ENCODE results near the gene GABRB1. TPM values are rescaled to one million over a fixed set of nuclear protein-coding genes. Genes with fewer than 3 reads are reported as not detected.

GABRB1 gene
- total RNA-seq, 1 experiment from 2014 or later: not detected

DNA sequence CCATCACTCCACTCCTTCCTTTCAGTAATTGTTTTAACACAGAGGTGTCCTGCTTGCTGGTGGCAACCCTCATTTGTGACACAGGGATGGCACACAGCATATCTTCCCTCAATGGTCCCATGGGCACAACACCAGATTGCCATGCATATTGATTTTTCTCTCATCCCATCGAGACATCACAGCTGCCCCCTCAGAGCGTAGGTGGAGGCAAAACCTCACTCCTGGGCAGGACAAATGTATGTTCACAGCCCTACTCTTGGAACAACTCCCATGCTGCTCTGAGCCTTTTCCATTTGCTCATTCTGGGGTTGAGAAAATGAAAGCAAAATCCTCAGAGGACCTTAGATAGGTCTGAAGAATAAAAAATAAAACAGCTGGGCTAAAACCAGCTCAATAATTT, 172.2 kb downstream of the GABRB1 start:
- CTCF ChIA-PET: no interaction called here
- Histone ChIP-seq H3K36me3 (ENCODE audit: control insufficient read depth in 1 of 2, insufficient read depth in 2 of 2, low read length in 2 of 2) (no peaks in the 10 kb centered on the region), H3K27me3 (ENCODE audit: insufficient read depth, low read length) (no peaks in the 10 kb centered on the region), H3K9me3 (ENCODE audit: control insufficient read depth in 1 of 2, insufficient read depth in 1 of 2, low read depth in 1 of 2, low read length in 2 of 2) (no peaks in the 10 kb centered on the region), H3K4me3 (replicated peaks in 1 of 2; ENCODE audit: low read depth in 1 of 2, low read length in 2 of 2) (no peak overlapping the region), H2AFZ (ENCODE audit: low read depth, low read length, poor library complexity, severe bottlenecking) (no peak overlapping the region), H3K27ac (ENCODE audit: low read depth, low read length) (no peak overlapping the region), H3K9me2 (ENCODE audit: insufficient read depth) (no peaks in the 10 kb centered on the region), H3K4me2 (ENCODE audit: low read length) (no peak overlapping the region), H3K9ac (ENCODE audit: low read length) (no peak overlapping the region), H3K79me2 (ENCODE audit: insufficient read depth, low read length) (no peaks in the 10 kb centered on the region), H3K4me1 (ENCODE audit: control insufficient read depth in 1 of 2, insufficient read depth in 2 of 2, low read length in 2 of 2) (no peaks in the 10 kb centered on the region), H4K20me1 (ENCODE audit: insufficient read depth) (no peaks in the 10 kb centered on the region)
- DNase-seq (ENCODE audit: low read depth, low spot score): no peak
- no peak for ATAC-seq
- no peak for TF ChIP-seq TCF7L2 (IDR thresholded peaks at IDR 0.05; ENCODE audit: borderline replicate concordance, extremely low read depth, insufficient read depth, insufficient read length)
- TF ChIP-seq, protein P1, sequence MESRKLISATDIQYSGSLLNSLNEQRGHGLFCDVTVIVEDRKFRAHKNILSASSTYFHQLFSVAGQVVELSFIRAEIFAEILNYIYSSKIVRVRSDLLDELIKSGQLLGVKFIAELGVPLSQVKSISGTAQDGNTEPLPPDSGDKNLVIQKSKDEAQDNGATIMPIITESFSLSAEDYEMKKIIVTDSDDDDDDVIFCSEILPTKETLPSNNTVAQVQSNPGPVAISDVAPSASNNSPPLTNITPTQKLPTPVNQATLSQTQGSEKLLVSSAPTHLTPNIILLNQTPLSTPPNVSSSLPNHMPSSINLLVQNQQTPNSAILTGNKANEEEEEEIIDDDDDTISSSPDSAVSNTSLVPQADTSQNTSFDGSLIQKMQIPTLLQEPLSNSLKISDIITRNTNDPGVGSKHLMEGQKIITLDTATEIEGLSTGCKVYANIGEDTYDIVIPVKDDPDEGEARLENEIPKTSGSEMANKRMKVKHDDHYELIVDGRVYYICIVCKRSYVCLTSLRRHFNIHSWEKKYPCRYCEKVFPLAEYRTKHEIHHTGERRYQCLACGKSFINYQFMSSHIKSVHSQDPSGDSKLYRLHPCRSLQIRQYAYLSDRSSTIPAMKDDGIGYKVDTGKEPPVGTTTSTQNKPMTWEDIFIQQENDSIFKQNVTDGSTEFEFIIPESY (IDR thresholded peaks at IDR 0.05; ENCODE audit: extremely low read depth, insufficient replicate concordance, low read length): no peak
- no peak for TF ChIP-seq RAD21 (IDR thresholded peaks at IDR 0.05; ENCODE audit: low read depth)
- TF ChIP-seq POLR2A (IDR thresholded peaks at IDR 0.05; ENCODE audit: borderline replicate concordance, extremely low read depth, insufficient read depth, insufficient read length): no peak
- TF ChIP-seq ZNF274 (IDR thresholded peaks at IDR 0.05; ENCODE audit: low read depth, low read length): no peak
- TF ChIP-seq, protein P2, sequence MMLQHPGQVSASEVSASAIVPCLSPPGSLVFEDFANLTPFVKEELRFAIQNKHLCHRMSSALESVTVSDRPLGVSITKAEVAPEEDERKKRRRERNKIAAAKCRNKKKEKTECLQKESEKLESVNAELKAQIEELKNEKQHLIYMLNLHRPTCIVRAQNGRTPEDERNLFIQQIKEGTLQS (IDR thresholded peaks at IDR 0.05): no peak
- no peak for TF ChIP-seq CBX3 (IDR thresholded peaks at IDR 0.05; ENCODE audit: low read depth)
- POLR2A ChIA-PET: no interaction called here
- RAD21 ChIA-PET (ENCODE audit: low non-redundant PET in 1 of 2, low total read pairs in 2 of 2, uncharacterized antibody in 2 of 2, unreplicated experiment in 2 of 2): no interaction called here
- no TSS peak for BruUV-seq (replicated peaks)
- intact Hi-C loops (cut with micrococcal nuclease): no loop called here

DNA sequence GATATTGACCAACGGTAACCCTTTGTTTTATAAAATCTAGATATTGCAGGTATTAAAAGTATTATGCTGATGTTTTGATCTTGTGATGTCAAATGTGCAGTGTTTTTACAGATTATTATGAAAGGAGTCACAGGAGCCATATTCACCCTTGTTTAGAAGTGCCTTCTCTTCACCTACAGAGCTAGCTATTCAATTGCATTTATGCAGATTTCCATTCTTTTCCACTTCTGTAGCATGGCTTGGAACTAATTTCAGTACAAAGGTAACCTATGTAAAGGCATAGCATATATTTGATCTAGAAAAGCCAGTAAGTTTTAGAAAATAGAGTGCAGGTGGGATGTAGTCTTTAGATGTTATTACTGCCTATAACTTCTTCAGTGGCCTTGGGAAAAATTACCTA, 176.2 kb downstream of the GABRB1 start:
- Histone ChIP-seq H3K36me3 (ENCODE audit: control insufficient read depth in 1 of 2, insufficient read depth in 2 of 2, low read length in 2 of 2) (no peaks in the 10 kb centered on the region), H3K9me3 (ENCODE audit: control insufficient read depth in 1 of 2, insufficient read depth in 1 of 2, low read depth in 1 of 2, low read length in 2 of 2) (no peaks in the 10 kb centered on the region), H2AFZ (ENCODE audit: low read depth, low read length, poor library complexity, severe bottlenecking) (no peak overlapping the region), H3K9me2 (ENCODE audit: insufficient read depth) (no peaks in the 10 kb centered on the region), H3K27ac (ENCODE audit: low read depth, low read length) (no peak overlapping the region), H3K4me1 (ENCODE audit: control insufficient read depth in 1 of 2, insufficient read depth in 2 of 2, low read length in 2 of 2) (no peaks in the 10 kb centered on the region), H3K9ac (ENCODE audit: low read length) (no peak overlapping the region), H3K4me3 (replicated peaks in 1 of 2; ENCODE audit: low read depth in 1 of 2, low read length in 2 of 2) (no peak overlapping the region), H3K27me3 (ENCODE audit: insufficient read depth, low read length) (no peaks in the 10 kb centered on the region), H3K79me2 (ENCODE audit: insufficient read depth, low read length) (no peaks in the 10 kb centered on the region), H4K20me1 (ENCODE audit: insufficient read depth) (no peaks in the 10 kb centered on the region), H3K4me2 (ENCODE audit: low read length) (no peak overlapping the region)
- CTCF ChIA-PET: no interaction called here
- ATAC-seq (no peak), DNase-seq (ENCODE audit: low read depth, low spot score) (no peak)
- POLR2A ChIA-PET: no interaction called here
- RAD21 ChIA-PET (ENCODE audit: low non-redundant PET in 1 of 2, low total read pairs in 2 of 2, uncharacterized antibody in 2 of 2, unreplicated experiment in 2 of 2): no interaction called here
- intact Hi-C loops (cut with micrococcal nuclease): no loop called here
- no TSS peak for BruUV-seq (replicated peaks)
- TF ChIP-seq YY1 (IDR thresholded peaks at IDR 0.05; ENCODE audit: extremely low read depth, insufficient replicate concordance, low read depth, low read length) (no peak), EGR1 (IDR thresholded peaks at IDR 0.05; ENCODE audit: low read depth) (no peak), SIN3A (IDR thresholded peaks at IDR 0.05; ENCODE audit: low read depth) (no peak), EZH2phosphoT487 (IDR thresholded peaks at IDR 0.05; ENCODE audit: borderline replicate concordance) (no peak), ELF1 (IDR thresholded peaks at IDR 0.05; ENCODE audit: borderline replicate concordance, low read depth) (no peak), CBX3 (IDR thresholded peaks at IDR 0.05; ENCODE audit: low read depth) (no peak)
- TF ChIP-seq, protein P1 (IDR thresholded peaks at IDR 0.05; ENCODE audit: extremely low read depth, insufficient replicate concordance, low read length): no peak
- TF ChIP-seq, protein P3, sequence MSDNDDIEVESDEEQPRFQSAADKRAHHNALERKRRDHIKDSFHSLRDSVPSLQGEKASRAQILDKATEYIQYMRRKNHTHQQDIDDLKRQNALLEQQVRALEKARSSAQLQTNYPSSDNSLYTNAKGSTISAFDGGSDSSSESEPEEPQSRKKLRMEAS (IDR thresholded peaks at IDR 0.05): no peak

Measured in HCT116 (cell line).